IMR-90 (cell line): ENCODE measurements around the gene OPALIN. TPM values are rescaled to one million over a fixed set of nuclear protein-coding genes. Genes with fewer than 3 reads are reported as not detected.

ENCODE experiments used
- ATAC-seq: fragments of 200-7000 bp; cut with Tn5 transposase; 2 replicates; pipeline ENCODE4 v1.9.1; 2020; ENCODE audit warnings: low read depth, mild to moderate bottlenecking, moderate library complexity
- BruUV-seq: library from RNA; stranded (reverse); fragments of 400-500 nt; replicated peaks from 2 replicates; lab custom pipeline; 2021; lab: Mats Ljungman, UMichigan
- CTCF ChIA-PET: fragments of 300-600 bp; formaldehyde crosslinking; extraction: SDS; loops from one replicate; lab custom pipeline; 2021; ENCODE audit warnings: antibody characterized with exemption; lab: Yijun Ruan, JAX
- POLR2A ChIA-PET: fragments of 300-600 bp; sonication (Branson Sonifier 250); formaldehyde crosslinking; loops from one replicate; lab custom pipeline; 2022; ENCODE audit warnings: antibody characterized with exemption; ENCODE audit not compliant: unreplicated experiment; lab: Charles Lee
- DNase-seq: peaks from one replicate; pipeline ENCODE4 v3.0.0; 2013
- H2AFZ ChIP-seq: replicated peaks from 2 replicates; pipeline ENCODE3; 2013; ENCODE audit warnings: low read length, mild to moderate bottlenecking; ENCODE audit not compliant: poor library complexity
- H2AK5ac ChIP-seq: 2 replicates; pipeline ENCODE4 v1.6.1; 2013; ENCODE audit warnings: low read depth, low read length, inconsistent platforms
- H2AK9ac ChIP-seq: replicated peaks from 2 replicates; pipeline ENCODE3; 2013; ENCODE audit warnings: mild to moderate bottlenecking, low read depth, low read length, moderate library complexity; ENCODE audit not compliant: poor library complexity
- H2BK120ac ChIP-seq: 2 replicates; pipeline ENCODE4 v1.6.1; 2013; ENCODE audit warnings: low read depth, low read length, inconsistent platforms
- H2BK15ac ChIP-seq: 3 replicates; pipeline ENCODE4 v1.6.1; 2013; ENCODE audit warnings: low read depth, low read length, inconsistent platforms
- H2BK20ac ChIP-seq: 2 replicates; pipeline ENCODE4 v1.6.1; 2013; ENCODE audit warnings: low read depth, mild to moderate bottlenecking, inconsistent platforms, low read length, moderate library complexity
- H2BK5ac ChIP-seq: 2 replicates; pipeline ENCODE4 v1.6.1; 2013; ENCODE audit warnings: mild to moderate bottlenecking, low read depth, low read length, inconsistent platforms; ENCODE audit not compliant: poor library complexity, severe bottlenecking
- H3K14ac ChIP-seq: replicated peaks from 2 replicates; pipeline ENCODE4 v1.6.1; 2013; ENCODE audit warnings: low read depth, low read length, inconsistent platforms
- H3K18ac ChIP-seq: 2 replicates; pipeline ENCODE4 v1.6.1; 2013; ENCODE audit warnings: low read depth, low read length, control low read depth
- H3K23ac ChIP-seq: 2 replicates; pipeline ENCODE4 v1.6.1; 2013; ENCODE audit warnings: low read depth, low read length, inconsistent platforms
- H3K27ac ChIP-seq: 2 replicates; pipeline ENCODE4 v1.5.1; 2013; ENCODE audit warnings: mild to moderate bottlenecking, control low read depth, low read length; ENCODE audit not compliant: insufficient read depth
- H3K27me3 ChIP-seq: 2 replicates; pipeline ENCODE4 v1.6.1; 2013; ENCODE audit warnings: low read length; ENCODE audit not compliant: control insufficient read depth, insufficient read depth
- H3K36me3 ChIP-seq: 2 replicates; pipeline ENCODE4 v1.6.1; 2013; ENCODE audit warnings: low read length, mixed read lengths; ENCODE audit not compliant: control insufficient read depth, insufficient read depth
- H3K4ac ChIP-seq: 2 replicates; pipeline ENCODE4 v1.6.1; 2013; ENCODE audit warnings: low read depth, low read length, inconsistent platforms
- H3K4me1 ChIP-seq: 2 replicates; pipeline ENCODE4 v1.6.1; 2013; ENCODE audit warnings: low read length, mixed read lengths; ENCODE audit not compliant: control insufficient read depth, insufficient read depth
- H3K4me2 ChIP-seq: 2 replicates; pipeline ENCODE4 v1.6.1; 2013; ENCODE audit warnings: low read depth, mild to moderate bottlenecking, control low read depth, low read length, moderate library complexity
- H3K4me3 ChIP-seq: 2 replicates; pipeline ENCODE4 v1.5.1; 2013; ENCODE audit warnings: low read depth, mild to moderate bottlenecking, control low read depth, low read length, moderate library complexity; ENCODE audit not compliant: insufficient read depth
- H3K56ac ChIP-seq: 2 replicates; pipeline ENCODE4 v1.6.1; 2013; ENCODE audit warnings: low read length, inconsistent platforms; ENCODE audit not compliant: insufficient read depth; ENCODE audit errors: extremely low read depth
- H3K79me1 ChIP-seq, 2 experiments: 2 replicates each; pipeline ENCODE4 v1.6.1; 2013; ENCODE audit warnings: low read length in 2 of 2, inconsistent platforms in 1 of 2, low read depth in 1 of 2
- H3K9ac ChIP-seq: 2 replicates; pipeline ENCODE4 v1.6.1; 2013; ENCODE audit warnings: low read depth, low read length, control low read depth
- H3K9me1 ChIP-seq: 2 replicates; pipeline ENCODE4 v1.6.1; 2013; ENCODE audit warnings: low read length, inconsistent platforms; ENCODE audit not compliant: insufficient read depth
- H3K9me3 ChIP-seq: 2 replicates; pipeline ENCODE4 v1.6.1; 2013; ENCODE audit warnings: low read length; ENCODE audit not compliant: control insufficient read depth, insufficient read depth
- H4K20me1 ChIP-seq: 2 replicates; pipeline ENCODE4 v1.6.1; 2013; ENCODE audit warnings: low read length, inconsistent platforms; ENCODE audit not compliant: insufficient read depth
- H4K5ac ChIP-seq: 2 replicates; pipeline ENCODE4 v1.6.1; 2013; ENCODE audit warnings: mild to moderate bottlenecking, low read depth, low read length, control low read depth
- H4K8ac ChIP-seq, 2 experiments: 2 replicates each; pipeline ENCODE4 v1.6.1; 2013; ENCODE audit warnings: low read depth in 2 of 2, low read length in 2 of 2, control low read depth in 1 of 2, inconsistent platforms in 1 of 2
- H4K91ac ChIP-seq: 2 replicates; pipeline ENCODE4 v1.6.1; 2013; ENCODE audit warnings: low read depth, low read length, inconsistent platforms; ENCODE audit not compliant: insufficient read depth
- CHD1 ChIP-seq: IDR thresholded peaks from 2 replicates; pipeline ENCODE4 v1.6.1; 2012; ENCODE audit warnings: low read depth, low read length, improper control_type of control experiment
- MXI1 ChIP-seq: IDR thresholded peaks from 2 replicates; pipeline ENCODE4 v1.6.1; 2012; ENCODE audit warnings: low read depth, mild to moderate bottlenecking, low read length, moderate library complexity, borderline replicate concordance
- RAD21 ChIP-seq: IDR thresholded peaks from 2 replicates; pipeline ENCODE4 v1.6.1; 2012; ENCODE audit warnings: low read length, improper control_type of control experiment
- SMC3 ChIP-seq: fragments of 150-350 bp; IDR thresholded peaks from 2 replicates; pipeline ENCODE4 v1.6.1; 2016; ENCODE audit warnings: low read depth, mild to moderate bottlenecking, antibody characterized with exemption, low read length, moderate library complexity
- WGBS, 2 experiments: methylation state at CpG; one replicate each; pipeline versions ENCODE4 v1.1.5 to v1.1.7; 2013; ENCODE audit warnings: missing lambda C conversion rate in 2 of 2; ENCODE audit not compliant: insufficient read length in 1 of 2; ENCODE audit errors: extremely low coverage in 2 of 2; 5-methylcytosine and 5-hydroxymethylcytosine counted together
- dilution Hi-C: fragments of 300-500 bp; cut with HindIII; formaldehyde crosslinking; loops from one replicate; pipeline ENCODE4 v1.14.3; 2018; ENCODE audit warnings: low sequenced_read_pairs; ENCODE audit not compliant: unreplicated experiment
- in situ Hi-C: fragments of 300-500 bp; cut with MboI; formaldehyde crosslinking; loops from 3 replicates; pipeline ENCODE4 v1.14.3; 2019; ENCODE audit warnings: low sequenced_read_pairs, inconsistent platforms, mixed read lengths
- intact Hi-C: fragments of 100-400 bp; cut with micrococcal nuclease; formaldehyde crosslinking; loops from 2 replicates; pipeline ENCODE4 v1.10.0; 2022
- polyA plus RNA-seq, 3 experiments: library from polyadenylated mRNA; depleted of rRNA; stranded (reverse); fragments of >200 nt; gene quantifications; 2 replicates each; pipeline ENCODE4 v1.2.3, GENCODE V29; 2012; ENCODE audit warnings: low replicate concordance in 1 of 3
- total RNA-seq: library from RNA; depleted of rRNA; stranded (reverse); fragments of >200 nt; gene quantifications from 2 replicates; pipeline ENCODE4 v1.2.3, GENCODE V29; 2012
- TF ChIP-seq, protein P1 (sequence below): fragments of 150-350 bp; IDR thresholded peaks from 2 replicates; pipeline ENCODE4 v1.6.1; 2016; ENCODE audit warnings: low read depth, mild to moderate bottlenecking, low read length, moderate library complexity, borderline replicate concordance
- TF ChIP-seq, protein P2 (sequence below): fragments of 150-350 bp; IDR thresholded peaks from 2 replicates; pipeline ENCODE4 v1.6.1; 2017; ENCODE audit warnings: mild to moderate bottlenecking, antibody characterized with exemption, low read length, low read depth
- TF ChIP-seq, protein P3 (sequence below): conservative IDR thresholded peaks from 2 replicates; pipeline ENCODE4 v1.5.1; 2012; ENCODE audit warnings: mild to moderate bottlenecking, low read depth, low read length, improper control_type of control experiment

Gene OPALIN
- total and polyA plus RNA-seq, 2 of the 4 experiments (the other 2 are of a cell fraction) = not detected

DNA sequence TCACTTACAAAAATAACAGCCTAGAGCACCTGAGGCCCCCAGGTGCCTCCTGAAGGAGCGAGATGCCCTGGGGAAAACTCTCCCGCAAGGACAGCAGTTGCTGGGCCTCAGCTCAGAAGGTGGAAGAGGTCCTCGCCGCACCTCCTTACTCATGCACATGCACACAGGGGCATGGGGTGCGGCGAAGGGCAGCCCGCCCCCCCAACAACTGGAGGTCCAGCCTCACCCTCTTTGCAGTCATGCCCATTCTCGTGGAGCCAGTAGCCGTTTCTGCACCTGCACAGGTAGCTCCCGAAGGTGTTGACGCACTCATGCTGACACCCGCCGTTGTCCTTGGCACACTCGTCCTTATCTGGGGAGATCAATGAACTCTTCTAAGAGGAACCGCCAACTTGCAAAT lies 19.9 kb upstream of the OPALIN start:
- POLR2A ChIA-PET = no interaction called here
- Histone ChIP-seq H3K4me3 (no peak overlapping the region), H3K36me3 (no peaks in the 10 kb centered on the region), H2AK5ac (no peak overlapping the region), H2BK20ac (no peak overlapping the region), H3K4me2 (no peak overlapping the region), H3K79me1 (no peaks in the 10 kb centered on the region), H3K14ac (no peak overlapping the region), H3K27ac (no peak overlapping the region), H4K20me1 (no peaks in the 10 kb centered on the region), H3K9ac (no peak overlapping the region), H2AK9ac (no peak overlapping the region), H2BK5ac (no peak overlapping the region), H3K4me1 (no peaks in the 10 kb centered on the region), H3K9me1 (peaks cover 3% of the 10 kb centered on the region; the same call in 1 of the 2 replicates), H3K4ac (no peak overlapping the region), H3K27me3 (peaks cover 9% of the 10 kb centered on the region), H4K5ac (no peak overlapping the region), H2BK120ac (no peak overlapping the region), H3K9me3 (no peaks in the 10 kb centered on the region), H3K18ac (no peak overlapping the region), H2AFZ (no peak overlapping the region), H2BK15ac (no peak overlapping the region), H4K8ac (no peak overlapping the region), H3K56ac (no peak overlapping the region), H4K91ac (no peak overlapping the region), H3K23ac (no peak overlapping the region)
- no TSS peak for BruUV-seq
- DNase-seq (no peak), ATAC-seq (no peak)
- CTCF ChIA-PET = no interaction called here
- dilution Hi-C loops = no loop called here
- 66% methylated on average over 11 of the region's 15 CpGs; no CpG with 5 or more reads in 1 of the 2 experiments for WGBS, 2 experiments
- TF ChIP-seq, protein P1, sequence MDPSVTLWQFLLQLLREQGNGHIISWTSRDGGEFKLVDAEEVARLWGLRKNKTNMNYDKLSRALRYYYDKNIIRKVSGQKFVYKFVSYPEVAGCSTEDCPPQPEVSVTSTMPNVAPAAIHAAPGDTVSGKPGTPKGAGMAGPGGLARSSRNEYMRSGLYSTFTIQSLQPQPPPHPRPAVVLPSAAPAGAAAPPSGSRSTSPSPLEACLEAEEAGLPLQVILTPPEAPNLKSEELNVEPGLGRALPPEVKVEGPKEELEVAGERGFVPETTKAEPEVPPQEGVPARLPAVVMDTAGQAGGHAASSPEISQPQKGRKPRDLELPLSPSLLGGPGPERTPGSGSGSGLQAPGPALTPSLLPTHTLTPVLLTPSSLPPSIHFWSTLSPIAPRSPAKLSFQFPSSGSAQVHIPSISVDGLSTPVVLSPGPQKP = no peak
- TF ChIP-seq CHD1 (no peak), MXI1 (no peak), RAD21 (no peak), SMC3 (no peak)
- TF ChIP-seq, protein P2, sequence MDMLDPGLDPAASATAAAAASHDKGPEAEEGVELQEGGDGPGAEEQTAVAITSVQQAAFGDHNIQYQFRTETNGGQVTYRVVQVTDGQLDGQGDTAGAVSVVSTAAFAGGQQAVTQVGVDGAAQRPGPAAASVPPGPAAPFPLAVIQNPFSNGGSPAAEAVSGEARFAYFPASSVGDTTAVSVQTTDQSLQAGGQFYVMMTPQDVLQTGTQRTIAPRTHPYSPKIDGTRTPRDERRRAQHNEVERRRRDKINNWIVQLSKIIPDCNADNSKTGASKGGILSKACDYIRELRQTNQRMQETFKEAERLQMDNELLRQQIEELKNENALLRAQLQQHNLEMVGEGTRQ = no peak
- TF ChIP-seq, protein P3, sequence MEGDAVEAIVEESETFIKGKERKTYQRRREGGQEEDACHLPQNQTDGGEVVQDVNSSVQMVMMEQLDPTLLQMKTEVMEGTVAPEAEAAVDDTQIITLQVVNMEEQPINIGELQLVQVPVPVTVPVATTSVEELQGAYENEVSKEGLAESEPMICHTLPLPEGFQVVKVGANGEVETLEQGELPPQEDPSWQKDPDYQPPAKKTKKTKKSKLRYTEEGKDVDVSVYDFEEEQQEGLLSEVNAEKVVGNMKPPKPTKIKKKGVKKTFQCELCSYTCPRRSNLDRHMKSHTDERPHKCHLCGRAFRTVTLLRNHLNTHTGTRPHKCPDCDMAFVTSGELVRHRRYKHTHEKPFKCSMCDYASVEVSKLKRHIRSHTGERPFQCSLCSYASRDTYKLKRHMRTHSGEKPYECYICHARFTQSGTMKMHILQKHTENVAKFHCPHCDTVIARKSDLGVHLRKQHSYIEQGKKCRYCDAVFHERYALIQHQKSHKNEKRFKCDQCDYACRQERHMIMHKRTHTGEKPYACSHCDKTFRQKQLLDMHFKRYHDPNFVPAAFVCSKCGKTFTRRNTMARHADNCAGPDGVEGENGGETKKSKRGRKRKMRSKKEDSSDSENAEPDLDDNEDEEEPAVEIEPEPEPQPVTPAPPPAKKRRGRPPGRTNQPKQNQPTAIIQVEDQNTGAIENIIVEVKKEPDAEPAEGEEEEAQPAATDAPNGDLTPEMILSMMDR = no peak
- in situ Hi-C loops = no loop called here
- intact Hi-C loops = loop anchor here (5.0 to 10.0 kb wide), 3 partner anchors 454 to 834 kb away; partner anchors contain the start of gene LCOR
